ENCODE measurements around the gene KCTD17.

The KCTD17 gene

DNA sequence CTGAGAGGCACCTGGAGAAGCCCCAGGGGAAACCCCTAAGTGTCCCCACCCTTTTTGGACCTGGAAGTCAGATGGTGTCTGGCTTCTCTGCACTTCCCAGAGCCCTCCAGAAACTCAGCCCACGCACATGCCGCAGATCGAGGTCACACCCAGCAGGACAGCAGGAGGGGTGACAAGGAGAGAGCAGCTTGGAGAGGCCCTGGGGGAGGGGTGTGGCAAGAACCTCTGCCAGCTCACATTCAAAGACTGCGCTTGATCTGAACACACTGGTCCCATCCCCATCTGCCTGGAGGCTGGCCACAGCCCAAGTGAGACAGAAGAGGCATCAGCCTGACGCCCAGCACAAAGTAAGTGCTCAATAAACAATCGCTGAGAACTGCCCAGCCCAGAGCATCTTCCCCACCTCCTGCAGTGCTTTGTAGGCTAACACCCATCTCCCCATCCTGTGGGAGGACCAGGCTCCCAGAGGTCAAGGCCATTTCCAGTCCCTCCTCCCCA, 36.6 kb downstream of the KCTD17 start:
- Histone ChIP-seq H3K4me1 (no peaks in the 10 kb centered on the region), H3K4me3 (no peak overlapping the region), H3K9me3 (no peaks in the 10 kb centered on the region), H3K27ac (no peak overlapping the region), H3K36me3 (no peaks in the 10 kb centered on the region), H3K27me3 (peaks cover 0 to 76% of the 10 kb centered on the region in 2 donors)
- DNase-seq, result no peak
- intact Hi-C loops (cut with DNase I; ENCODE audit: low total_unique reads), result no loop called here
- TF ChIP-seq, protein P1, sequence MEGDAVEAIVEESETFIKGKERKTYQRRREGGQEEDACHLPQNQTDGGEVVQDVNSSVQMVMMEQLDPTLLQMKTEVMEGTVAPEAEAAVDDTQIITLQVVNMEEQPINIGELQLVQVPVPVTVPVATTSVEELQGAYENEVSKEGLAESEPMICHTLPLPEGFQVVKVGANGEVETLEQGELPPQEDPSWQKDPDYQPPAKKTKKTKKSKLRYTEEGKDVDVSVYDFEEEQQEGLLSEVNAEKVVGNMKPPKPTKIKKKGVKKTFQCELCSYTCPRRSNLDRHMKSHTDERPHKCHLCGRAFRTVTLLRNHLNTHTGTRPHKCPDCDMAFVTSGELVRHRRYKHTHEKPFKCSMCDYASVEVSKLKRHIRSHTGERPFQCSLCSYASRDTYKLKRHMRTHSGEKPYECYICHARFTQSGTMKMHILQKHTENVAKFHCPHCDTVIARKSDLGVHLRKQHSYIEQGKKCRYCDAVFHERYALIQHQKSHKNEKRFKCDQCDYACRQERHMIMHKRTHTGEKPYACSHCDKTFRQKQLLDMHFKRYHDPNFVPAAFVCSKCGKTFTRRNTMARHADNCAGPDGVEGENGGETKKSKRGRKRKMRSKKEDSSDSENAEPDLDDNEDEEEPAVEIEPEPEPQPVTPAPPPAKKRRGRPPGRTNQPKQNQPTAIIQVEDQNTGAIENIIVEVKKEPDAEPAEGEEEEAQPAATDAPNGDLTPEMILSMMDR (IDR thresholded peaks at IDR 0.05), result no peak

DNA sequence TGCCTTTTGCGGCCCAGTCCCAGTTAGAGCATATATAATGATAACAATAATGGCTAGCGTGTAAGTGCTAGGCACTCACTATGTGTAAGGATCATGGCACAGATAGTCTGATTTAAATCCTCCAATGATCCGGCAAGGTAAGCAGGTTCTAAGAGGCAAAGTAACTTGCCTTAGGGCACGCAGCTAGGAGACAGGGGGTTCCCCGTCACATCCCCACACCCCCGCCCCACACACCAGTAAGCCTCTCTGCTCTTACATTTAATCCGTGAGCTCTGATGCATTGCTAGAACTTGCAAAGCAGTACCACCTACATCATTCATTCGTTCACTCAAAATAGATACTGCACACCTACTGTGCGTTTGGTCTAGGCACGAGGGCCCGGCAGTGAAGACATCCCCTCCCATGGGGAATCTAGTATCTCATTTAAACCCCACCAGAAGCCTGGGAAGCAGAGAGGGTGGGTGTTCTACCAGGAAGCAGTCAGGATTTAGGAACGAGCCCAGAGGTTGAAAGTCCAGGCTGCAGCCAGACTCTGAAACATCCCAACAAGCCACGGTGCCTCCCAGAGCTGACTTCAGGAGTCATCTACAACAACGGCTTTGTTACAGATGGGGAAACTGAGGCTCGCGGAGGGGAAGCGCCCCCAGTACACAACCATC, 37.3 kb downstream of the KCTD17 start:
- H3K36me3 ChIP-seq, result no peaks in the 10 kb centered on the region
- peaks cover 0 to 78% of the 10 kb centered on the region in 2 donors for H3K27me3 ChIP-seq
- no peak overlapping the region for H3K27ac ChIP-seq
- no peak overlapping the region for H3K4me3 ChIP-seq
- TF ChIP-seq, protein P1 (IDR thresholded peaks at IDR 0.05), result no peak
- intact Hi-C loops (cut with DNase I; ENCODE audit: low total_unique reads), result no loop called here
- no peak for DNase-seq
- no peaks in the 10 kb centered on the region for H3K4me1 ChIP-seq
- H3K9me3 ChIP-seq, result no peaks in the 10 kb centered on the region

DNA sequence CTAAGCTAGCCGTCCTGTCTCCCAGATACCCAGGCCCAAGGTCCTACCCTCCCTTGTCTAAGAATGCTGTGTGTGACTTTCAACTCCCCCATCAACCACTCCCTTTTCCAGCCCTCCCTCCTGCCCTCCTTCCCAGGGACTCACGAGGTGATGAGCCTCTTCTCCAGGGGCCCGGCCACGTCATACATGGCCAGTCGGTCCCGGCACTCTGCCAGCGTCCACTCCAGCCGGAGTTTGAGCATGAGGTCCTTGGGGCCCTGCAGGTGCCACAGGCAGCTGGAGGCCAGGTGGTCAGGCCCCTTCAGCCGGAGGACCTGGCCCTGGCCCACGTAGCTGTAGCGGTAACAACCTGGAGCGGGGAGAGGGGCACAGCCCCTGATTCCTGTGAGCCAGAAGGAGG, 37.9 kb downstream of the KCTD17 start:
- DNase-seq, result no peak
- H3K27ac ChIP-seq, result no peak overlapping the region
- H3K36me3 ChIP-seq, result no peaks in the 10 kb centered on the region
- H3K4me3 ChIP-seq, result no peak overlapping the region
- no peaks in the 10 kb centered on the region for H3K9me3 ChIP-seq
- no peaks in the 10 kb centered on the region for H3K4me1 ChIP-seq
- TF ChIP-seq, protein P1 (IDR thresholded peaks at IDR 0.05), result no peak
- peaks cover 0 to 73% of the 10 kb centered on the region in 2 donors for H3K27me3 ChIP-seq
- intact Hi-C loops (cut with DNase I; ENCODE audit: low total_unique reads), result no loop called here

DNA sequence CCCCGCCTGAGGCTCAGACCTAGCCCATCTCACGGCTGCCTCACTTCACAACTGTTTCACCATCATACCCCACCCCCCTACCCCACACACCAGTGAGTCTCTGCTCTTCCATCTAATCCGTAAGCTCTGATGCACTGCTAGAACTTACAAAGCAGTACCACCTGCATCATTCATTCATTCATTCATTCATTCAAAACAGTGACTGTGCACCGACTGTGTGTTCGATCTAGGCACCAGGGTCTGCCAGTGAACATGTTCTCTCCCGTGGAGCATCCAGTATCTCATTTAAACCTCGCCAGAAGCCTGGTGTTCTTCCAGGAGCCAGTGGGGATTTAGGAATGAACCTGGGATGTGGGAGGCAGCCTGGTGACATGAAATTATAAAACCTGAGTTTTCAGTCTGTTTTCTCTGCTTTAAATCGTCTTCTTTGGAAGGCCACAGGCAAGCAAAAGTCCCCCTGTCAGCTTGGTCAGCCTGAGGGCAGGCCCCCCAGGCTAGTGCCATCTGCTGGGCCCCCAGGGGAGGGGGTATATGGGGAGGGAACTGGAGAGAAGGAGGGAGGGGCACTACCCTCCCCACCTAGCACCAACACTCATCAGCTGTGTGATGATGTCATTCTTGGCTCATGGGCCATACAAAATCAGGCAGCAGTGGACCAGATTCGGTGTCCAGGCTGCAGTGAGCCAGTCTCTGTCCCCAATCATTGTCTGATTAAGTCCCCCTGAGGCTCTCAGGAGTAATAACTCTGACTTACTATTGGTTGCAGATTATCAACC, 39.6 kb downstream of the KCTD17 start:
- Histone ChIP-seq H3K9me3 (no peaks in the 10 kb centered on the region), H3K27me3 (peaks cover 0 to 74% of the 10 kb centered on the region in 2 donors), H3K4me3 (no peak overlapping the region), H3K4me1 (no peaks in the 10 kb centered on the region), H3K36me3 (no peaks in the 10 kb centered on the region), H3K27ac (no peak overlapping the region)
- TF ChIP-seq, protein P1 (IDR thresholded peaks at IDR 0.05), result no peak
- DNase-seq, result no peak
- intact Hi-C loops (cut with DNase I; ENCODE audit: low total_unique reads), result no loop called here

DNA sequence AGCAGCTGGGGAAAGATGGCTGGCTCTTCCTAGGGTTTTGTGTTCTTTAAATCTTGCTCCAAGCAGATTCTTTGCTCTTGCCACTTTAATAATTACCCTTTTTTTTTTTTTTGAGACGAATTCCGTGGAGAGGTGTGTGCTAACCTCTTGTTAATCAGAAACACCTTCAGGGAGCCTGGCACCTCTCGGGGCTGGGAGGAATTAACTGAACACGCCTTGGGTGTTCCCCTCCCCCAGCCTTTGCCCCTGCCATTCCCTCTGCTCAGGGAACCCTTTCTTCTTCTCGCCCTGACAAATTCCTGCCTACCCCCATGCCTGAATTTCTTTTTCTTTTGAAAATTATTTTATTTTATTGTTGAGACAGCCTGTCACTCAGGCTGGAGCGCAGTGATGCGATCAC, 40.5 kb downstream of the KCTD17 start:
- no peak overlapping the region for H3K27ac ChIP-seq
- H3K4me1 ChIP-seq, result no peaks in the 10 kb centered on the region
- H3K27me3 ChIP-seq, result peaks cover 0 to 74% of the 10 kb centered on the region in 2 donors
- no peak overlapping the region for H3K4me3 ChIP-seq
- no peaks in the 10 kb centered on the region for H3K36me3 ChIP-seq
- intact Hi-C loops (cut with DNase I; ENCODE audit: low total_unique reads), result no loop called here
- no peaks in the 10 kb centered on the region for H3K9me3 ChIP-seq
- TF ChIP-seq, protein P1 (IDR thresholded peaks at IDR 0.05), result no peak
- DNase-seq, result no peak
